ENCODE results near the gene RAC2.

RAC2 gene

DNA sequence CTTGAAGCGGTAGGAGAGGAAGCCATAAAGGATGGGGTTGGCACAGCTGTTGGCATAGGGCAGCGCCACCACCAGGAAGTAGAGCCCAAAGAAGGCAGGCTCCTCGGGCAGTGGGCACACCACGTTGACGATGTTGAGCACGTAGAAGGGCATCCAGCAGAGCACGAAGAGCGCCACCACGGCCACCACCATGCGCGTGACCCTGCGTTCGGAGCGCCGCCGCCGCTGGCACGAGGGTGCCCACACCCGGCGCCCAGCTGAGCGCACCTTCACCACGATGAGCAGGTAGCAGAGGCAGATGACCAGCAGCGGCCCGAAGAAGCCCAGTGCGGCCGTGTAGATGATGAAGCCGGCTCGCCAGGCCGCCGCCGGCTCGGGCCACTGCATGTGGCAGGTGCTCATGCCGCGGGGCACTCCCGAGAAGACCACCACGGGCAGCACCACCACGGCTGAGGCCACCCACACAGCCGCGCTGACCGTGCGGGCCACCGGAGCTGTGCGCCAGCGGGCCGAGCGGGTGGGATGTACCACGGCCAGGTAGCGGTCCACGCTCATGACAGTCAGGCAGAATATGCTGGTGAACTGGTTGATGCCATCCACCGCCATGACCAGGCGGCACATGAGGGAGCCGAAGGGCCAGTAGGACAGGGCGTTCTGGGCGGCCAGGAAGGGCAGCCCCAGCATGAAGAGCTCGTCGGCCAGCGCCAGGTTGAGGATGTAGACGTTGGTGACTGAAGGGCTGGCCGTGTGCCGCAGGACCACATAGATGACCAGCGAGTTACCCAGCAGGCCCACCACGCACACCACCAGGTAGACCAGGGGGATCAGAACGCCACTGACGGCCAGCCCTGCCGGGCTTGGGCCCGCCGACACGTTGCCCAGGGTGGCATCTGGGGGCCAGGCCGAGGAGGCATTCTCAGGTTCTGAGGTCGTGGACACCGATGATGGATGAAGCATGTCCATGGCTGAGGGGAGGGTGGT, 36.9 kb downstream of the RAC2 start:
- in situ Hi-C loops (cut with HindIII; ENCODE audit: low sequenced_read_pairs): no loop called here
- H3K4me3 ChIP-seq (ENCODE audit: low read depth, low read length): no peak overlapping the region
- TF ChIP-seq, protein P1, sequence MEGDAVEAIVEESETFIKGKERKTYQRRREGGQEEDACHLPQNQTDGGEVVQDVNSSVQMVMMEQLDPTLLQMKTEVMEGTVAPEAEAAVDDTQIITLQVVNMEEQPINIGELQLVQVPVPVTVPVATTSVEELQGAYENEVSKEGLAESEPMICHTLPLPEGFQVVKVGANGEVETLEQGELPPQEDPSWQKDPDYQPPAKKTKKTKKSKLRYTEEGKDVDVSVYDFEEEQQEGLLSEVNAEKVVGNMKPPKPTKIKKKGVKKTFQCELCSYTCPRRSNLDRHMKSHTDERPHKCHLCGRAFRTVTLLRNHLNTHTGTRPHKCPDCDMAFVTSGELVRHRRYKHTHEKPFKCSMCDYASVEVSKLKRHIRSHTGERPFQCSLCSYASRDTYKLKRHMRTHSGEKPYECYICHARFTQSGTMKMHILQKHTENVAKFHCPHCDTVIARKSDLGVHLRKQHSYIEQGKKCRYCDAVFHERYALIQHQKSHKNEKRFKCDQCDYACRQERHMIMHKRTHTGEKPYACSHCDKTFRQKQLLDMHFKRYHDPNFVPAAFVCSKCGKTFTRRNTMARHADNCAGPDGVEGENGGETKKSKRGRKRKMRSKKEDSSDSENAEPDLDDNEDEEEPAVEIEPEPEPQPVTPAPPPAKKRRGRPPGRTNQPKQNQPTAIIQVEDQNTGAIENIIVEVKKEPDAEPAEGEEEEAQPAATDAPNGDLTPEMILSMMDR (IDR thresholded peaks at IDR 0.05; ENCODE audit: low read depth, low read length): no peak
- no peak for DNase-seq (ENCODE audit: low read depth, low spot score)

DNA sequence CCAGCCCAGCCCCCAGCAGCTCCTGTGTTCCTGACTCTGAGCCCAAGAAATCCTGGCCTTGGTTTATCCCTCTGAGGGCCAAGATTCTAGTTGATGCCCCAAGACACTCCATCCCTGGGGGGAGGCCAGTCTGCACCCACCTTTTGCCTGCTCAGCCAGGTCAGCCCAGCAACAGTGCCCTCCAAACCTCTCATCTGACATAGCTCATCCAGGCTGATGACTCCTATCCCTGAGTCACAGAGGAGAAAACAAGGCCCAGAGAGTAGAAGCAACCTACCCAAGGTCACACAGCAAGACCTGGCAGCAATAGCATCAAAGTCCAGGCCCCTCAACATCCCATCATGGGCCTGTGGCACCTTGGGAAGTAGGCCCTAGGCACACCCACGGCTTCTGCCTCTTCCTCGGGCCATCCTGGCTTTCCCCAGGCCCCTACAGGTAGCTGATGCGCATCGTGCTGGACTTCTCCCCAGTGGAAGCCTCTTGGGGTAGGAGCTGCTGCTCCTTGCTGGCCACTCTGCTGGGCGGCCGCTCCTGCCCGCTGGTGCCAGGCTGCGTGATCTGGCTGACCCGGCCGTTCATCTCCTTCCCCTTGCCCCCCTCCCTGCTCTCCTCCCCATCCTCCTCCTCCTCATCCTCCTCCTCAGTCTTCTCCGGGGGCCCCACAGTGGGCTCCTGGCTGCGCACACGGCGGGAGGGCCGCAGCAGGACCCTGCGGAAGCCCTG, 37.8 kb downstream of the RAC2 start:
- in situ Hi-C loops (cut with HindIII; ENCODE audit: low sequenced_read_pairs): no loop called here
- TF ChIP-seq, protein P1 (IDR thresholded peaks at IDR 0.05; ENCODE audit: low read depth, low read length): no peak
- DNase-seq (ENCODE audit: low read depth, low spot score): no peak
- H3K4me3 ChIP-seq (ENCODE audit: low read depth, low read length): no peak overlapping the region

DNA sequence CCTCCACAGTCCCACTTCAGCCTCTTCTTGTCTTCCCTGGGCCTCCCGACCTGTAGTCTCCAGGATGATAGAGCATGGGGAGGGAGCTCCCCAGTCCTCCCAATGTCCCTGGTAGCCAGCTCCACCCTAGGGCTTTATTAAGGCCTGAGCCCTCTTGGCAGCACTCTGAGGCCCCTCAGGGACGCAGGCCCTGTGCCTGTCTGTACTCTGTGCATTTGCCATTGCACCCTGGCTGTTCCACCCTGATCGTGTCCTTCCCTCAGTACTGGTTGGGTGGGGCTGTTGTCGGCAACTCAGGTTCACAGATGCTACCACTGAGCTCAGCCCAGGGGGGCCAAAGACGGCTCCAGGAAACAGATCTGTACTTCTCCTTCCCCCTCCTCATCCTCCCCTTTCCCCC, 39.0 kb downstream of the RAC2 start:
- in situ Hi-C loops (cut with HindIII; ENCODE audit: low sequenced_read_pairs): no loop called here
- no peak for DNase-seq (ENCODE audit: low read depth, low spot score)
- H3K4me3 ChIP-seq (ENCODE audit: low read depth, low read length): no peak overlapping the region
- TF ChIP-seq, protein P1 (IDR thresholded peaks at IDR 0.05; ENCODE audit: low read depth, low read length): no peak

DNA sequence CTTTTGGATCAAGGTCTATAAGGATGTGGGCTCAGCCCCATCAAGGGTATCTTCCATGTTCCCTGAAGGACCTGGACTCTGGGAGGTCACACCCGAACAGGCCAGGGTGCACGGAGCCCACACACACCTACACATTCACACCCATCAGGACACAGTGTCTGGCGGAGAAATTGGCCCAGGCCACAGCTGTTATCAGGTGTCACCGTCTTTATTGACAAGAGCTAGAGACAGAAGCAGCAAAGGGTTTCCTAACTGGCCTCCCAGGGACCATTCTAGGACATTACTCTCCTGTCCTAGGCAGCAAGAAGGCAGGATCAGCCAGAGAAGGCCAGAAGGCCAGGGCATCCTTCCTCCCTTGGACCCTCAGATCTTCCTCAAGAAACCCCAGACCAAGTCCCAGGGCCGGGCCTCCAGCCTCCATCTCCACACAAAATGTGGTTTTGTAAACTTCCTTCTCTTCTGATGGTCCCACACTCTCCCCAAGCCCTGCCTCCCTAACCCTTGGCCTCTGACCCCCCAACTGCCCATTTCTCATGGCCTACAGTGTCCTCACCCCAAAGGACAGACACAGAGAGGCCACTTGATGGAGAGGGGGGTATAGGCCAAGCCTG, 39.9 kb downstream of the RAC2 start:
- DNase-seq (ENCODE audit: low read depth, low spot score): no peak
- in situ Hi-C loops (cut with HindIII; ENCODE audit: low sequenced_read_pairs): no loop called here
- TF ChIP-seq, protein P1 (IDR thresholded peaks at IDR 0.05; ENCODE audit: low read depth, low read length): no peak
- H3K4me3 ChIP-seq (ENCODE audit: low read depth, low read length): no peak overlapping the region

DNA sequence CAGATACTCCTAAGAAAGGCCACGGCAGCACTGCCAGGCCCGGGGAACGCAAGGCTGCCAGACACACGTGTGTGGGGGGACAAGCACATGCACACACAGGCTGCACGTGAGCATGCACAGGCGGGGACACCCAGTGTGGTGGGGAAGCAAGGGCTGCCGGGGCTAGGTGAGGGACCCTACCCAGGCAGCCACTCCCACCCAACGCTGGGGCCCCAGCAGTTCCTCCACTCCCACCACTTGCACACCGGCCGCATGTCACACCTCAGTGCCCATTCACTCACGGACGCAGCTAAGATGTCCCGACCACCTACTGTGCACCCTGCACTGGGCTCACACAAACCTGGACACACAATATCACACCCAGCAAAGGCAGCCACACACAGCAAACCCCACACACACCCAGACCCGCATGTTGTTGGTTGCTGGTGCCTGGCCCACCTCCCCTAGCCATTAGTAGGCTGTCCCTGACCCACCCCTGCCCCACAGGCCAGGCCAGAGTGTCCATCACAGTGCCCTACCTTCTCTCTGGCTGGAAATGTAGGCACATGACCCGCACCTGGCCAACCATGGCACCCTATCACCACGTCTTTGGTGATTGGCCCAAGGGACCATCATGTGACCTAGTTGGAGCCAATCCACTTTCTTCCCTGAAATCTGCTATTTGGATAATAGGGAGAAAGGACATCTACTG, 40.6 kb downstream of the RAC2 start:
- TF ChIP-seq, protein P1 (IDR thresholded peaks at IDR 0.05; ENCODE audit: low read depth, low read length): no peak

DNA sequence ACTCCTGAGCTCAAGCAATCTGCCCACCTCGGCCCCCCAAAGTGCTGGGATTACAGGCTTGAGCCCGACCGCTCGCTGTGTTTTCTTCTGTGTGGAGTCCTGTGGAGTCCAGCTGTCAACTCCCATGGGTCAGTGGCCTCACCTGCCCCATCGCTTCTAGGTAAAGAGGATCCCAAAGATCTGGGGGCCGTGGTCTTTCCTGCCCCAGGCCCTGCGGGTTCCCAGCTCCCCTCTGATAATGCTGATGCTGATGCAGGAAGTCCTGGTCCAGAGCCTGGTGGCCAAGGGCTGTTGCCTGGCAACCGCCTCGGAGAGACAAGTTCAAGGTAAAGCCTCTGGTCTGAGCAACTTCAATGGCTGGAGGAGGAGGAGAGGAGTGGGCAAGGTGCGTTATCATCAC, 41.4 kb downstream of the RAC2 start:
- TF ChIP-seq, protein P1 (IDR thresholded peaks at IDR 0.05; ENCODE audit: low read depth, low read length): no peak
- in situ Hi-C loops (cut with HindIII; ENCODE audit: low sequenced_read_pairs): no loop called here
- H3K4me3 ChIP-seq (ENCODE audit: low read depth, low read length): no peak overlapping the region
- DNase-seq (ENCODE audit: low read depth, low spot score): no peak

More for the DNA sequence above, 40.6 kb downstream of the RAC2 start:
- in situ Hi-C loops (cut with HindIII; ENCODE audit: low sequenced_read_pairs): no loop called here
- H3K4me3 ChIP-seq (ENCODE audit: low read depth, low read length): no peak overlapping the region
- DNase-seq (ENCODE audit: low read depth, low spot score): no peak
